ENCODE data around the gene USP10.

The USP10 gene

DNA sequence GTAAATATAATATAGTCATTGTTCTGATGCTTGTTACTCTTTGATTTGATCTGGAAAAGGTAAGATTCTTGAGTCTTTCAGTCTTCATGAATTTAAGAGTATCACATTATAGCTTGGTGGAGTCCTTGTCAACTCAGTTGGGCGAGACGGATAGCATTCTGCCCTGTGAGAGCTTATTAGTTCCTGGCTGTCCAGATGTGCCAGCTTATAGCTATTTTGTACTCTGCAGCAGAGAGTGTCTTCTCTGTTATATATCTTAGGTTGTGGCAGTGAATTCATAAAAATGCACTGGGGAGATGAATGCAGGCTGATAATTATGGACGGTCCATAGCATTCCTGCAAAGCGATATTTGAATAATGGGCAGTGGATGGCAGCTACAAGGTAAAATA lies 69.0 kb downstream of the USP10 start:
- no peak for DNase-seq (ENCODE audit: low read depth in 2 of 2)

DNA sequence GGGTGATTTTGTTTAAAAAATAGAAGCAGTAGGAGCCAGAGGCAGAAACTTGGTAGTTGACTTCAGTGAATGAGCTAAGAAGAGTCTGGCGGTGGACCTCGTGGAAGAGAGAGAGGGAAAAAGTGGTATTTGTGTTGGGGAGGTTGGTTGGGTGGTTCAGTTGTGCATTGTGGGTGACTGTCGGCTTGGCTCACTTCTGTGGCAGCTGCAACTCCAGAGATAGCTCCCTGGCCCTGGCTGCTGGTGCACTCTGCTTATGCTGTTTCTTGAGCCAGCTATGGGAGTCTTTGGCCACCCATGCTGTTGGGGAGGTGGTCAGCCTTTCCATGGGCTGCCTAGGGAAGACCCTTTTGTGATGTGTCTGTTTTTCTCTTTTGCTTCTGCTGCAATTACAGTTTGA lies 69.6 kb downstream of the USP10 start:
- no peak for DNase-seq (ENCODE audit: low read depth in 2 of 2)

DNA sequence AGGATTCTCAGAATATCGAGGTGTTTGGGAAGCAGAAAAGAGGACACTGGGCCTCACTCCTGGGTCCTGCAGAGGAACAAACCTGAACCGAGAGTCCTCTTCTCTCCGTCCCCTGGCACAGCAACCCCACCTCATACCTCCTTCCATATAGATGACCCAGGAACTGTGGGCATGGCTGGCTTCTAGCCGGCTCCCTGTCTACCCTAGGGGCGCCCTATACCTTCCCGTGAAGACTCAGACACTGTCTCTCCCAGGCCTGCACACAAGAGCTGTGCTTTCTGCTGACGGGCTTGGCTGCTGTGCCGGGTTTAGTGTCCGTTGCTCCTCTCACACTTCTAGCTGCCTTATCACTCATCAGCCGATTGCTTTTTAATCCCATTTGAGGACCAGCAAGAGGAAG lies 73.5 kb downstream of the USP10 start:
- DNase-seq (ENCODE audit: low read depth in 2 of 2) = no peak

DNA sequence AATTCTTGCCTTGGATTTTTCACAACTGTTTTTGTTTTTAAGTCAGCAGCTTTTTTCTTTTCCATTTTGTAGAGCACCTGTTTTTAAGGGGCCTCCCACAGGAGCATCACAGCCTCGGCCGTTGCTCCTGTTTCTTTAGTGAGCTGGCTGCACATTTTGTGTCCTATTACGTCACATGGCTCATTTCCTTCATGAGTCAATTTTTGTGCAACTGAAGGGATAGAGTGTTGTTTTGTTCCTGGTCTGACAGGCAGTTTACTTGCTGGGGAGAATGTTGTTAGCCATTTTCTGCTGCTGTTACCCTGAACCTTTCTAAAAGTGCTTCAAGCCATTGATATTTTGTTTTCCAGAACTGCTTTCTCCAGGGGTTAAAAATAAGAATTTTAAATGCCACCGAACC lies 75.0 kb downstream of the USP10 start:
- DNase-seq (ENCODE audit: low read depth in 2 of 2) = no peak

GRCh38 chr16:84775262-84775810 lies 75.5 kb downstream of the USP10 start:
- DNase-seq (ENCODE audit: low read depth in 2 of 2) = no peak

DNA sequence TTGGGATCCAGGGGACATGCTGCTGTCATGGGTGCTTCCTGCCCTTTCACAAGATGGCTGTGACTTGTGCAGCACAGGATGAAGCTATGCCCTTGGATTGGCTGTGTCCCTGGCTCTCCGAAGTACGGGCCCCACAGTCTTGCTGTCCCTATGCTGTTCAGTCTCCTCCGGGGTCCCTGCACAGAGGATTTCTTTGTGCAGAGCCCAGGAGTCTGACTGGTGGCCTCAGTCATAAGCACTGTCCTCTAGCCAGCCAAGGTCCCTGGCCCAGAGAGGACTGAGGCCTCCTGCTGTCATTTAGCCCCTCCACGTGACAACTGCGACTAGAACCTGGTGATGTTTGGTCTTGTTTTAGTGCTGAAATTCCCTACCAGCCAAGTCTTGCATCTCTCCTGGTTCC lies 77.6 kb downstream of the USP10 start:
- DNase-seq (ENCODE audit: low read depth in 2 of 2) = no peak

GRCh38 chr16:84778720-84779119 lies 78.9 kb downstream of the USP10 start:
- no peak for DNase-seq (ENCODE audit: low read depth in 2 of 2)

DNA sequence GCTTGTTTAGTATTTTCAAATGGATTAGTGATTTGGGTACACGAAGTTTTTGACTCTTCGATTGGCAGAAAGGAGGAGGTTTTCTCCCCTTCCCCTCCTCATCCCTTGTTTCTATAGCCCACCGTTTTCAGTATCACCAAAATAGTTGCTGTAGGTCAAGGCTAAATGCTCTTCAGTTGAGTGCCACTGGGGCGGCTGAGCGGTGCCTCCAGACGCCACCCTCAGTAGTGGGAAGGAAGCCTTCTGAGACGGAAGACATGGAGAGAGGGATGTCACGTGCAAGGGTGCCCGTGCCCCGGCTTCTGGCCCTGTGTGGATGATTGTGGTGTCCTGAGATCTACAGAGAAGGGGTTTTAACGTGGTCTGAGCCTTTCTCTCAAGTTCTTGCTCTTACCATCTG lies 80.3 kb downstream of the USP10 start:
- no peak for DNase-seq (ENCODE audit: low read depth in 2 of 2)

DNA sequence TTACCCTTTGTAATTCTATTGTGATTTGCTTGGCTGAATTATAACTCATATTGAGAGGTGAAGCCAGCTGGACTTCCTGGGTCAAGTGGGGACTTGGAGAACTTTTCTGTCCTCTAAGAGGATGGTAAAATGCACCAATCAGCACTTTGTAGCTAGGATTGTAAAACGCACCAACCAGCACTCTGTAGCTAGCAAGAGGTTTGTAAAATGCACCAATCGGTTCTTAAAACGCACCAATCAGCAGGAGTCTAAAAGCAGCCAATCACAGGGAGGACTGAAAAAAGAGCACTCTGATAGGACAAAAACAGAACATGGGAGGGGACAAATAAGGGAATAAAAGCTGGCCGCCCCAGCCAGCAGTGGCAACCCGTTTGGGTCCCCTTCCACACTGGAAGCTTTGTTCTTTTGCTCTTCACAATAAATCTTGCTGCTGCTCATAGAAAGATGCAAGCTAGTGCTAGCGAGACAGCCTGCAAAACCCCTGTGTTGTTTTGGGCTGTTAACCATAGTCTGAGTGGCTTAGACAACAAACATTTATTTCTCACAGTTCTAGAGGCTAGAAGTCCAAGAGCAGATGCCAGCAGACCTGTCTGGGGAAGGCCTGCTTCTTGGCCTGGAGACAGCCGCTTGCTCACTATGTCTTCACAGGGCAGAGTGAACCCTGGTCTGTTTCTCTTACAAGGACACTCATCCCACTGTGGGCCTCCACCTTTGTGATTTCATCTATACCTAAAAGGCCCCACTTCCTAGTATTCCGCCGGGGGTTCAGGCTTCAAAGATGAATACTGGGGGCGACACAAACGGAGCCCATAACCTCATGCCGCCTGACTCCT lies 81.0 kb downstream of the USP10 start:
- DNase-seq (ENCODE audit: low read depth in 2 of 2) = no peak

- DNase-seq (ENCODE audit: low read depth in 2 of 2) = no peak
Observed at GRCh38 chr16:84782846-84783245, 83.0 kb downstream of the USP10 start.

DNA sequence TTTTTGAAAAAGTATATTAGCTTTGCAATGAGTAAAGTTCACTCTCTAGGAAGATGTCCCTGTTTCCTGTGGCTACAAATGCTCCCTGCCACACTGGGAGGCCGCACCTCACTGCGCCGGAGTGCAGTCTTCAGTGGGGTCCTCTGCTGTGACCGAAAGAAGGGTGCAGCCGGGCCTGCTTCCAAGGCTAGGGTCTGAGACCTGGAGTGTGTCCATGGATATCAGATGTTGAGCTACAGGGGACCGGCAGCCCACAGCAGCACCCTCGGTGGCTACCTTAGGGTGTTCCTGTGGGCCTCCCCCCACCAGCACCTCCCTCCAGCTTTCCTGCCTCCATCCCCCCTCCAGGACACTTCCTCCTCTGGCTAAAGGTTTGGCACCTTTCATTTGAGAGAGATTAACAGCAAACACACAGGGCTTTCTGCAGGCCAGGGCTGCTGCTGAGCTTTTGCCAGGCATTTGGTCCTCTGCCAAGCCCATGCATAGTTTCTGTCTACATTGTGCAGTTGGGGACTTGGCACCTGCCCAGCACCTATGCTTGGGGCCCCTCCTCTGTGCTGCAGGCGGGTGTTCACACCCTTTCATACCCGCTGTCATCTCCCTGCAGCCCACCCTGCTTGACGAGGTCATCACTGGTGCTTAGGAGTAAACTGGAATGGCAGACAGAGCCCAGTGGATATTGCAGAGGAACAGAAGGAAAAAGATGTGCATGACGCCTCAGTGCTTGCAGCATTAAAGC lies 86.2 kb downstream of the USP10 start:
- DNase-seq (ENCODE audit: low read depth in 2 of 2) = no peak

DNA sequence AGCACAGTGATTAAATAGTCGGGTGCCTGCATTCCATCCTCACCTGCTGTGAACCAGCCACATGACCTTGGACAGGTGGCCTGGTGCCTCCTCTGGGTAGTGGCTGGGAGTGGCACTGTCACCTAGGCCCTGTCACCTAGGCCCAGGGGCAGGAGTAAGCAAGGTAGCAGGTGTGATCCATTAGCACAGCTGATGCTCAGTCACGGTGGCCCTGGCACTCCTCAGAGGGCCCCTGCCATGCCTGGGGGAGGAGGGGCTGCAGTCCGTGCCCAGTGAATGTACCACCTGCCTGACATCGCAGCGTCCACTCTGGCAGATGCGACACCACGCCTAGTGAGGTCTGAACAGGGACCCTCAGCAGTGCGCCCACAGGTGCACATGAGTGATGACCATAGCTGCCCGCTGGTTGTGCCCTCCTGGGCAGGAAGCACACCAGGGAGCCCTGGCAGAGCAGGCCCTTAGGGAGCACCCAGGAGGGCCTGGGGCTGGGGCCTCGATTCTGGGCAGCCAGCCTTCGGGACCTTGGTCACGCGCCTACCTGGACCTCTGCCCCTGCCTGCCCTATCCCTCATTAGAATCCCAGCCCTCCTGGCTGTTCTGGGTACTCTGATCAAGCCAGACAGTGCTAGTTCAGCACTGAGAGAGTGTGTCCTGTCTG lies 86.9 kb downstream of the USP10 start:
- no peak for DNase-seq (ENCODE audit: low read depth in 2 of 2)

DNA sequence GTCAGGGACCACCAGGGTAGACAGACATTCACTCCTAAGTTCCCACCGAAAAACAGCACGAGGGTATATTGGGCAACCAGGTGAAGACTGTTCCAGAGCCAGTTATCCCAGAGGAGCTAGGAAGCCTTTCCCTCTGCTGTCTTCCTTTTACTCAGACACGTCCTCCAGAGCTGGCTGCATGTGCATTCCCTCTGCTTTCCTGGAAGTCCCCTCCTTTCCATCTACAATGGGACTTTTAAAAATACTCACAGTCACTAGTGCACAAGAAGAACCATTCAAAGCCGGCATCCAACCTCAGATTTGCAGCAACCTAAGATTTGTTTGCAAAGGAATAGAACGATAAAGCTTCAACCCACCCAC lies 87.4 kb downstream of the USP10 start:
- DNase-seq (ENCODE audit: low read depth in 2 of 2) = no peak

DNA sequence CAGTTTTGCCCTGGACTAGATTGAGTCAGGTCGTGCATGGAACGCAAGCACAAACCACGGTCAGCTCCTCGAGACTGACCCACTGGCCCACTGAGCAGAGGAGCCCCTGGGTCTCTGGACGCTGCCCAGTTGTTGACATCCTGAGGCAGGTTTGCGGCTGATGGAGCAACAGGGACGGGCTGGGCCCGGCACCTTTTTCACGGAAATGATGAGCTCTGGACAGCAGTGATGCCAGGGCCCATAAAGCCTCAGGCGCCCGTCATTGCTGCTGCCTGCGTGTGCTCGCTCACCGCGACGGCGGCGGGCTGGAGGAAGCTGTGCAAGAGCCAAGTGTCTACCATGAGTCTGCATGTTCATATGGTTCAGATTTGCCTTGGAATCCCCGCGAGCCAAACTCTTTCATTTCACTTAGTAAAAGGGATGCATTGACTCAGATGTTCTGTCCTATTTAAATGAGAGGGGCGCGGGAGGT lies 89.2 kb downstream of the USP10 start:
- DNase-seq (ENCODE audit: low read depth in 2 of 2) = no peak

DNA sequence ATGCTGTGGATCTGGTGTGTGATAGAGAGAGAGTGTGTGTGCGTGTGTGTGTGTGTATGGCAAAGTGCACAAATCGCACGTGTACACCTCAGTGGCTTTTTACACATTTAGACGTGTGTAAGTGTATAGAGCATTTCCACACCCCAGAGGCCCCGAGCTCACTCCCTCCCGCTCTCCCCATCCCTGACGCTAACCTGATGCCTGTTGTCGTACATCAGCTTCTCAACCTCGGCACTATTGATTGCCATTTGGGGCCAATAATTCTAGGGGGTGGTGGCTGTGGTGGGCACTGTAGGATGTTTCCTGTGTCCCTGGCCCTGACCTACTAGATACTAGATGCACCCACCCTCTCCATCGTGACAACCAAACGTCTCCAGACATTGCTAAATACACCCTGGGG lies 89.6 kb downstream of the USP10 start:
- DNase-seq (ENCODE audit: low read depth in 2 of 2) = no peak

DNA sequence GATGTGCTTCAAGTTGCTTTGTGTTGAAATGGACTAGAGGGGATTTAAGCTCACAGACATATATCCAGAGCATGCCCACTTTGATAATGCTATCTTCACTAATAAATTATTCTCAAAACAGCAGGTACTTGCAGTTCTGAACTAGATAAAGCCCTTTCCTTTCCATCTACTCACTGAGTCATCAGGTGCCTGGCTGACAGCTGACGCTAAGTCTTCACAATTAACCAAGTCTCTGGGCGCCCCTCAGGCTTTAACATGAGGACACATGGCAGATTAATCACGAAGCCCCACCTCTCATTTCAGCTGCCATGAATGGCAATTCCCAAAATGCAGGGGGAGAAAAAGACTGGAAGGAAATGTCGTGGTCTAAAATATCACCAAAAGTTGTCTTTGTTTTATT lies 90.5 kb downstream of the USP10 start:
- no peak for DNase-seq (ENCODE audit: low read depth in 2 of 2)

DNA sequence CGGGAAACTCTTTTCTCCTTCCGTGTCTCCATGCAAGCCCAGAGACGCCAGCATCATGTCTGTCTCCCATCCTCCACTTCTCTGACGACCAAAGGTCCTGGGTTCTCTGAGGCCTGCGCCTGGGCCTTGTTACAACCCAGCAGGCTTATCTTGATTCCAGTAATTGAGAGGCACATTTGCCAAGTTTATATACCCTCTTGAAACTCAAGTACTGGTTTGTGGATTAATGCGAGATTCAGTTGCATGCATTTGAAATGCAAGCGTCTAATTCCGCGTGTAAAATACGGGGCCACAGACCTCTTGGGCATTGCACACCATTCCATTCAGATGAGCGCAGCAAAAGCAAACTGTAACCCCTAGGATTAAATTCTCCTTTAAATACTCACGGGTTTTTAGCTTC lies 91.3 kb downstream of the USP10 start:
- no peak for DNase-seq (ENCODE audit: low read depth in 2 of 2)

GRCh38 chr16:84791501-84791900 lies 91.7 kb downstream of the USP10 start:
- no peak for DNase-seq (ENCODE audit: low read depth in 2 of 2)

- DNase-seq (ENCODE audit: low read depth in 2 of 2) = no peak
Observed at GRCh38 chr16:84794186-84794585, 94.4 kb downstream of the USP10 start.

DNA sequence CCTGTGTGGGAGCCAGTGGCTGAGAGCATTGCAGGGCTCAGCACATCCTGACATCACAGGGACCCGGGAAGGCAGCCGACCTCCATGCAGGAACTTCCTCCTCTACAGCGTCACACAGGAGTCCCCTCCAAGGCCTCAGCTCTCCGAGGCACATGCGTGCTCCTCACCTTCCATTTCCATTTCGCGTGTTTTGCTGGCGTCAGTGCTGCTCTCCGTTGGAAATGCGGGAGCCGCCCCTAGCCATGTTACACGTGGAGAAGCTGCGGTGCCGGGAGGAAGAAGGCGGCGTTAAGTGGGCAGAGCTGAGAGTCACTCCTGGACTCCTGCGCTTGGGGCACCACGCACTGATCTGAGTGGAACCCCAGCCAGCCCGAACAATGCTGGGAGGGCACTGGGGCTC lies 94.8 kb downstream of the USP10 start:
- no peak for DNase-seq (ENCODE audit: low read depth in 2 of 2)

- no peak for DNase-seq (ENCODE audit: low read depth in 2 of 2)
Observed at GRCh38 chr16:84795329-84796053, 95.7 kb downstream of the USP10 start.
